Activated CD4-positive, alpha-beta T cell treated with anti-CD3 and anti-CD28 coated beads, Interleukin-10, Interleukin-2, amounts not matched to agents 100 ng/mL and 50 ng/mL, durations not matched to agents 16 hours and 8 hours (primary cell): Measurements from ENCODE around the gene REL.

Experiments
- DNase-seq: peaks from one replicate; pipeline ENCODE4 v3.0.0-alpha.2; 2020

Gene REL

DNA sequence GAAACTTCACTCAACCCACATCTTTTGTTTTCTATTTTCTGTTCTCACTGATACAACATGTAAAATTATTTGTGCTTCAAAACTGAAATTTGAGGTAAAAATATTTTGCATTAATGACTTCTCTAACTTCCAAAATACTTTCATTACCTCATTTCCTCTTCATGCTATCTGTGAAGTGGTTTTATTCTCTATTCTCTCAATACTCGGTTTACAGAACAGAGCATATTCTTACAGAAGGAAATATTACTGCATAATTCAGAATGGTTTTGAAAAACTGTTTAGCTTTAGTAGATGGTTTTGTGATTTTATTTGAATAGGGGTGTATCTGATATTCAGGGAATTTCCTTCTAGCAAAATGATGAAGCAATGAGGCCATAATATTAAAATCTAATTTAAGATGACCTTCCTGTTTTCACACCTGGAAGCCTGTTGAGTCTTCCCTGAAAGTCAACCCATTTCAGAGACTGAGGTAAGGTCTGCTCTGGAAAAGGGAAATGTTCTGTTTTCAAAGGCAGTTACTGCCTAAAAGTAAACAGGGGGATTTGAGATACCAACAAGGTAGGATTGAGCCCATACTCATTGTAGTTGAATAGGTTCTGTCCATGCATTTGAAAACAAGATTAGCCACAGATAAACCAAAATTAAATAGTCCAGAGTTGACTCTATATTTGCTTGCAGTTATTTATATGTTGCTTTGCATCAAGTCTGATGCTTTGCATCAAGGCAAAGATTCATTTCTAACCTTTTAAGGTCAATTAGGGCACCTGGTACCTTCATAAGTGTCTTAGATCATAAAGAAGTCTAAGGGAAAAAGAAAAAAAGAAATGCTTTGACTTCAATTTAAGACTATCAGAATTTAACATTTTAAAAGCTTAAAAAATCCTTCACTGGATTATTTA is 85.4 kb downstream of the REL start:
- no peak for DNase-seq

DNA sequence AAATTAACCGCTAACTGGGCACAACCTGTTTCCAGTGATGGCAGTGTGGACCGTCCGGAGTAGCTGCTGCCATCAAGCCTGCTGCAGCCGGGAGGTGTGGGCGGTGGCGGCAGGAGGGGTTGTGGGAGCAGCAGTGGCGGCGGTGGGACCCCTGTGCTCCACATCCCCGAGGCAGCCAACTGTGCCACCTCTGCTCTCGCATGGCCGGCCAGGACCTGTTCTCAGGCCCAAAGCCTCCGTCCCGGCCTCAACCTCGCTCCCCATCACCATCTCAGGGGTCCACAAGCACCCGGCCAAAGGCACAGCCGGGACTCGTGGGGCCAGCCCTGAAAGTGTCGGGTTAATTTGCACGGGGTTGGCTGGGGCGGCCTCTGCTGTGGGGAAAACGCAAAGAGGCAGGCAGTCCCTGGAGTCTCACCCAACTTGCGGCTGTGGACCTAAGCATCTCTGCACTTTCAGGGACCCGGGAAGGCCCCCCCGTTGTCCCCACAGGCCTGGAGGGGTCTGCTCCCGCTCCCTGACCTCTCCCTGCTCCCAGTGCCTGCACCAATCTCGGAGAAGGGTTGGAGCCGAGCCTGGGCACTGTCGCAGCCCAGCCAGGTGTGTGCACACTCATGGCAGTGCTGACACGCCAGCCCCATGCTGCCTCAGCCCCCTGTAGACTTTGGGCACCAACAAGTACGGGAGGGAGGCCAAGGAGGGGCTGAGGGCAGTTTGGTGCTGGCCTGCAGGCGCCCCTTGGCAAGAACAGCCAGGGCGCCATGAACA is 91.7 kb downstream of the REL start:
- DNase-seq: no peak

DNA sequence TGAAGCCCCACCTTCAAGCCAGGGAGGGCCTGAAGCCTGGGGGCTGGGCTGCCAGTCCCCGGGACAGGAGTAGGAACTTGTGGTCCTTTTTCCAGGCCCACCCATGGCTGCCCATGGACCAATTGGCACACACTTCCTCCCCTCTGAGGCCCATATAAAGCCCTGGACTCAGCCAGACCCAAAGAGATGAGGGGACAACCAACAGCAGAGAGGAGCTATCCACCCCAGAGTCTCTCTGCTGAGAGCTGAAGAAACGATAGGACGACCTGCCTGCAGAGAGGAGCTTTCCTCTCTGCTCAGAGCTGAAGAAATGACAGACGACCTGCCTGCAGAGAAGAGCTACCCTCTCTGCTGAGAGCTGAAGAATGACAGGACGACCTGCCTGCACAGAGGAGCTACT is 92.3 kb downstream of the REL start:
- no peak for DNase-seq

DNA sequence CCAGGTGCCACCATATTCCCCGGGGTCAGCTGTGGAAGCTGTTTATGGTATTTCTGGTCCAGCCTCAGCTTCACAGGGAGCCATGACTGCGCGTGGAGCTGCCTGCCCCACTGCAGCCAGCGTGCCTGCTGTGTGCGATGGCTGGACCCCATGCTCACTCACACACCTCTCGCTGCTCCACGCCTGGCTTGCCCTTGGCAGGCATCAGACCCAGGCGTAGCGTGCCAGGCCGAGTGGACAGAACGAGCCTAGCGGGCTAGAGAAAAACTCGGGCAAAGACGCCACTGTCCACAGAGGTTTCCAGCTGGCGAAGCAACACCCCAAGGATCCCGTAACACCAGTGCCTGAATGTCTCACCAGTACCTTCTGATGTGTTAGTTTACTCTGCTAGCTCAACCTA is 93.3 kb downstream of the REL start:
- no peak for DNase-seq
